ENCODE measurements around the gene GPC6.

The GPC6 gene

GRCh38 chr13:94115054-94115453, 888.4 kb downstream of the GPC6 start:
- no peak for DNase-seq (ENCODE audit: low spot score)

- no peak for DNase-seq (ENCODE audit: low spot score)
These were observed 892.8 kb downstream of the GPC6 start for GRCh38 chr13:94119360-94119936.

- DNase-seq (ENCODE audit: low spot score) = no peak
These were observed 894.3 kb downstream of the GPC6 start for GRCh38 chr13:94120878-94121277.

GRCh38 chr13:94121686-94122085, 895.1 kb downstream of the GPC6 start:
- no peak for DNase-seq (ENCODE audit: low spot score)

- DNase-seq (ENCODE audit: low spot score) = no peak
These were observed 895.8 kb downstream of the GPC6 start for GRCh38 chr13:94122300-94122915.

- DNase-seq (ENCODE audit: low spot score) = no peak
These were observed 897.0 kb downstream of the GPC6 start for GRCh38 chr13:94123557-94123956.

- DNase-seq (ENCODE audit: low spot score) = no peak
These were observed 901.8 kb downstream of the GPC6 start for GRCh38 chr13:94128430-94128829.

GRCh38 chr13:94129490-94129894, 902.9 kb downstream of the GPC6 start:
- DNase-seq (ENCODE audit: low spot score) = no peak

- no peak for DNase-seq (ENCODE audit: low spot score)
These were observed 912.2 kb downstream of the GPC6 start for GRCh38 chr13:94138831-94139230.

- DNase-seq (ENCODE audit: low spot score) = no peak
These were observed 912.9 kb downstream of the GPC6 start for GRCh38 chr13:94139393-94139995.

GRCh38 chr13:94140027-94140426, 913.4 kb downstream of the GPC6 start:
- no peak for DNase-seq (ENCODE audit: low spot score)

- DNase-seq (ENCODE audit: low spot score) = no peak
These were observed 913.9 kb downstream of the GPC6 start for GRCh38 chr13:94140511-94140910.

GRCh38 chr13:94143624-94144350, 917.2 kb downstream of the GPC6 start:
- no peak for DNase-seq (ENCODE audit: low spot score)

- DNase-seq (ENCODE audit: low spot score) = no peak
These were observed 919.4 kb downstream of the GPC6 start for GRCh38 chr13:94145966-94146365.

- DNase-seq (ENCODE audit: low spot score) = no peak
These were observed 927.0 kb downstream of the GPC6 start for GRCh38 chr13:94153586-94153985.

- no peak for DNase-seq (ENCODE audit: low spot score)
These were observed 927.8 kb downstream of the GPC6 start for GRCh38 chr13:94154367-94154766.

- DNase-seq (ENCODE audit: low spot score) = no peak
These were observed 931.2 kb downstream of the GPC6 start for GRCh38 chr13:94157705-94158218.

- no peak for DNase-seq (ENCODE audit: low spot score)
These were observed 934.3 kb downstream of the GPC6 start for GRCh38 chr13:94160875-94161274.

GRCh38 chr13:94162289-94162688, 935.7 kb downstream of the GPC6 start:
- DNase-seq (ENCODE audit: low spot score) = no peak

GRCh38 chr13:94163535-94163934, 936.9 kb downstream of the GPC6 start:
- no peak for DNase-seq (ENCODE audit: low spot score)

GRCh38 chr13:94168783-94169453, 942.3 kb downstream of the GPC6 start:
- DNase-seq (ENCODE audit: low spot score) = no peak

- DNase-seq (ENCODE audit: low spot score) = no peak
These were observed 943.0 kb downstream of the GPC6 start for GRCh38 chr13:94169454-94170144.

All from kidney capillary endothelial cell (primary cell).